ENCODE data around the gene FGD3. TPM values are rescaled to one million over a fixed set of nuclear protein-coding genes. Genes with fewer than 3 reads are reported as not detected.
A peak's percentile ranks its signal among the peaks of the same experiment; 100 is the strongest.

FGD3 gene
- total and polyA plus RNA-seq, 4 donors: 6.1 to 45.9 (median 17.6) TPM

- H3K4me1 ChIP-seq (ENCODE audit: control insufficient read depth in 5 of 5, insufficient read depth in 5 of 5, low read length in 5 of 5): peaks cover 0 to 16% (median 0%) of the 10 kb centered on the region in 5 donors
- H3K9me3 ChIP-seq (ENCODE audit: control insufficient read depth in 4 of 4, insufficient read depth in 3 of 4, low read length in 3 of 4): no peaks in the 10 kb centered on the region
- H3K36me3 ChIP-seq (ENCODE audit: control insufficient read depth in 4 of 4, insufficient read depth in 4 of 4, low read length in 4 of 4): peaks cover 0 to 8% (median 0%) of the 10 kb centered on the region in 4 donors
- no peaks in the 10 kb centered on the region for H3K27me3 ChIP-seq (ENCODE audit: control insufficient read depth in 3 of 3, insufficient read depth in 3 of 3, low read length in 2 of 3)
- 40 to 46% methylated on average over 3 to 4 of the region's 4 CpGs for WGBS, 2 donors
- no peak overlapping the region for H3K27ac ChIP-seq (ENCODE audit: low read depth in 1 of 2, low read length in 1 of 2)
- ATAC-seq (ENCODE audit: insufficient read depth, low FRiP score) (no peak), DNase-seq (peak in 1 of 3 donors; percentile 20)
- H3K4me3 ChIP-seq: no peak overlapping the region
- no peak for TF ChIP-seq CTCF (IDR thresholded peaks at IDR 0.05; ENCODE audit: control extremely low read depth, extremely low read depth)
- no peak overlapping the region for H3K9ac ChIP-seq (ENCODE audit: insufficient read depth in 1 of 2, low read length in 2 of 2)
These were observed 31.1 kb downstream of the FGD3 start for GRCh38 chr9:92978345-92978875.

GRCh38 chr9:92979283-92980056 is 32.1 kb downstream of the FGD3 start:
- 83 to 92% methylated on average over 2 of the region's 2 CpGs for WGBS, 2 donors
- no peak for DNase-seq
- no peak overlapping the region for H3K27ac ChIP-seq (ENCODE audit: low read depth in 1 of 2, low read length in 1 of 2)

GRCh38 chr9:92980085-92980745 is 32.9 kb downstream of the FGD3 start:
- Histone ChIP-seq H3K27ac (ENCODE audit: low read depth in 1 of 2, low read length in 1 of 2) (no peak overlapping the region), H3K36me3 (ENCODE audit: control insufficient read depth in 4 of 4, insufficient read depth in 4 of 4, low read length in 4 of 4) (peaks cover 0 to 6% (median 0%) of the 10 kb centered on the region in 4 donors), H3K9me3 (ENCODE audit: control insufficient read depth in 4 of 4, insufficient read depth in 3 of 4, low read length in 3 of 4) (peaks cover 0 to 6% (median 2%) of the 10 kb centered on the region in 4 donors), H3K27me3 (ENCODE audit: control insufficient read depth in 3 of 3, insufficient read depth in 3 of 3, low read length in 2 of 3) (no peaks in the 10 kb centered on the region), H3K9ac (ENCODE audit: insufficient read depth in 1 of 2, low read length in 2 of 2) (no peak overlapping the region), H3K4me3 (no peak overlapping the region), H3K4me1 (ENCODE audit: control insufficient read depth in 5 of 5, insufficient read depth in 5 of 5, low read length in 5 of 5) (peaks cover 0 to 1% (median 0%) of the 10 kb centered on the region in 5 donors)
- no peak for TF ChIP-seq CTCF (IDR thresholded peaks at IDR 0.05; ENCODE audit: control extremely low read depth, extremely low read depth)
- DNase-seq: no peak
- no peak for ATAC-seq (ENCODE audit: insufficient read depth, low FRiP score)
- 82 to 83% methylated on average over 7 of the region's 7 CpGs for WGBS, 2 donors

More at GRCh38 chr9:92979283-92980056, 32.1 kb downstream of the FGD3 start:
- Histone ChIP-seq H3K4me3 (no peak overlapping the region), H3K9ac (ENCODE audit: insufficient read depth in 1 of 2, low read length in 2 of 2) (no peak overlapping the region), H3K27me3 (ENCODE audit: control insufficient read depth in 3 of 3, insufficient read depth in 3 of 3, low read length in 2 of 3) (no peaks in the 10 kb centered on the region), H3K36me3 (ENCODE audit: control insufficient read depth in 4 of 4, insufficient read depth in 4 of 4, low read length in 4 of 4) (peaks cover 0 to 8% (median 0%) of the 10 kb centered on the region in 4 donors), H3K9me3 (ENCODE audit: control insufficient read depth in 4 of 4, insufficient read depth in 3 of 4, low read length in 3 of 4) (peaks cover 0 to 6% (median 2%) of the 10 kb centered on the region in 4 donors), H3K4me1 (ENCODE audit: control insufficient read depth in 5 of 5, insufficient read depth in 5 of 5, low read length in 5 of 5) (peaks cover 0 to 9% (median 0%) of the 10 kb centered on the region in 5 donors)
- no peak for ATAC-seq (ENCODE audit: insufficient read depth, low FRiP score)
- no peak for TF ChIP-seq CTCF (IDR thresholded peaks at IDR 0.05; ENCODE audit: control extremely low read depth, extremely low read depth)

Data from lung (tissue), 12 donors.